Measurements from ENCODE around the gene DEPP1.

The DEPP1 gene

DNA sequence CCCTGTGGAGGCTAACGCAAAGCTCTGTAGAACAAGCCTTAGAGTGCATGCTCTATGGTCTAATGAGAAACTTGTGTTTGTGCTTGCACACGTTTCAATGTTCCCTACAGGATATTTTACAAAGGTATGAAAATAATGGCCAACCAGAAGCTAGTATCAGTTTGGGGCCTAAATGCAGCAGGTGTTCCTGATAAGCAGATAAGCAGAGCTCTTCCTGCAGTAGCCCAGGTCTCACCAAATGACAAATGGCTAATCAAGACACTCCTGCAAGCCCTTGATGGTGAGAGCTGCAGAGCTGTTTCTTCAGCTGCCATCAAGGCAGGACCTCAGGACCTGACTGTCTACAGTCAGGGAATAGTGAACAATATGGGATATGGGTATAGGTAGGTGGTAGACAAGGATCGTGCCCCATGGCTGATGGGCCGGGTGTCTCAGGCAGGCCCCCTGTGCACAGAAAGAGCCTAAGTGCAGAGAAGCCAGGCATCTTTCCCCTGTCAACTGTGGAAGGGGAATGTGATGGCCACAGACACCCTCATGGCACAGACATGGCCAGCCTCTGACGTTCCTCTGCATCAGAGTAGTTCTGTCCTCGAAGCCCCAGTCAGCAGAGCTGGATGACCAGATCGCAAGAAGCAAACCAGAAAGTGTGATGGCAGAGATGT lies 42.2 kb downstream of the DEPP1 start:
- Histone ChIP-seq H3K9ac (ENCODE audit: low read length) (no peak overlapping the region), H3F3A (ENCODE audit: insufficient read depth) (no peaks in the 10 kb centered on the region), H3K27me3 (ENCODE audit: low read length) (no peaks in the 10 kb centered on the region), H2AFZ (ENCODE audit: low read depth, low read length, severe bottlenecking) (no peak overlapping the region), H3K79me2 (ENCODE audit: insufficient read depth, low read length) (no peaks in the 10 kb centered on the region), H3K27ac (ENCODE audit: low read depth, low read length) (no peak overlapping the region), H3K9me3 (ENCODE audit: insufficient read depth, low read length) (no peaks in the 10 kb centered on the region), H3K4me3 (ENCODE audit: insufficient read depth, low read length, poor library complexity, severe bottlenecking) (no peak overlapping the region), H3K9me2 (replicated peaks; ENCODE audit: insufficient read depth, low read length) (no peaks in the 10 kb centered on the region), H3K36me3 (ENCODE audit: low read length) (no peaks in the 10 kb centered on the region), H4K20me1 (ENCODE audit: low read depth, low read length) (no peaks in the 10 kb centered on the region), H3K4me2 (ENCODE audit: low read depth, low read length, poor library complexity, severe bottlenecking) (no peak overlapping the region)
- TF ChIP-seq, protein P1, sequence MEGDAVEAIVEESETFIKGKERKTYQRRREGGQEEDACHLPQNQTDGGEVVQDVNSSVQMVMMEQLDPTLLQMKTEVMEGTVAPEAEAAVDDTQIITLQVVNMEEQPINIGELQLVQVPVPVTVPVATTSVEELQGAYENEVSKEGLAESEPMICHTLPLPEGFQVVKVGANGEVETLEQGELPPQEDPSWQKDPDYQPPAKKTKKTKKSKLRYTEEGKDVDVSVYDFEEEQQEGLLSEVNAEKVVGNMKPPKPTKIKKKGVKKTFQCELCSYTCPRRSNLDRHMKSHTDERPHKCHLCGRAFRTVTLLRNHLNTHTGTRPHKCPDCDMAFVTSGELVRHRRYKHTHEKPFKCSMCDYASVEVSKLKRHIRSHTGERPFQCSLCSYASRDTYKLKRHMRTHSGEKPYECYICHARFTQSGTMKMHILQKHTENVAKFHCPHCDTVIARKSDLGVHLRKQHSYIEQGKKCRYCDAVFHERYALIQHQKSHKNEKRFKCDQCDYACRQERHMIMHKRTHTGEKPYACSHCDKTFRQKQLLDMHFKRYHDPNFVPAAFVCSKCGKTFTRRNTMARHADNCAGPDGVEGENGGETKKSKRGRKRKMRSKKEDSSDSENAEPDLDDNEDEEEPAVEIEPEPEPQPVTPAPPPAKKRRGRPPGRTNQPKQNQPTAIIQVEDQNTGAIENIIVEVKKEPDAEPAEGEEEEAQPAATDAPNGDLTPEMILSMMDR (IDR thresholded peaks at IDR 0.05; ENCODE audit: insufficient read depth, low read length, poor library complexity, severe bottlenecking): no peak
- no peak for TF ChIP-seq EZH2phosphoT487 (conservative IDR thresholded peaks at IDR 0.05; ENCODE audit: low read length)

GRCh38 chr10:44935966-44936295 lies 42.7 kb downstream of the DEPP1 start:
- H3K9ac ChIP-seq (ENCODE audit: low read length): no peak overlapping the region
- H3K4me2 ChIP-seq (ENCODE audit: low read depth, low read length, poor library complexity, severe bottlenecking): no peak overlapping the region
- no peak overlapping the region for H3K4me3 ChIP-seq (ENCODE audit: insufficient read depth, low read length, poor library complexity, severe bottlenecking)

GRCh38 chr10:44935201-44935965 lies 43.2 kb downstream of the DEPP1 start:
- no peak overlapping the region for H3K4me2 ChIP-seq (ENCODE audit: low read depth, low read length, poor library complexity, severe bottlenecking)
- H3K9me3 ChIP-seq (ENCODE audit: insufficient read depth, low read length): no peaks in the 10 kb centered on the region
- H3K4me3 ChIP-seq (ENCODE audit: insufficient read depth, low read length, poor library complexity, severe bottlenecking): no peak overlapping the region

More at GRCh38 chr10:44935966-44936295, 42.7 kb downstream of the DEPP1 start:
- Histone ChIP-seq H2AFZ (ENCODE audit: low read depth, low read length, severe bottlenecking) (no peak overlapping the region), H4K20me1 (ENCODE audit: low read depth, low read length) (no peaks in the 10 kb centered on the region), H3K9me3 (ENCODE audit: insufficient read depth, low read length) (no peaks in the 10 kb centered on the region), H3K79me2 (ENCODE audit: insufficient read depth, low read length) (no peaks in the 10 kb centered on the region), H3F3A (ENCODE audit: insufficient read depth) (no peaks in the 10 kb centered on the region), H3K9me2 (replicated peaks; ENCODE audit: insufficient read depth, low read length) (no peaks in the 10 kb centered on the region), H3K27me3 (ENCODE audit: low read length) (no peaks in the 10 kb centered on the region), H3K36me3 (ENCODE audit: low read length) (no peaks in the 10 kb centered on the region), H3K27ac (ENCODE audit: low read depth, low read length) (no peak overlapping the region)
- TF ChIP-seq, protein P1 (IDR thresholded peaks at IDR 0.05; ENCODE audit: insufficient read depth, low read length, poor library complexity, severe bottlenecking): no peak
- TF ChIP-seq EZH2phosphoT487 (conservative IDR thresholded peaks at IDR 0.05; ENCODE audit: low read length): no peak

More at GRCh38 chr10:44935201-44935965, 43.2 kb downstream of the DEPP1 start:
- H2AFZ ChIP-seq (ENCODE audit: low read depth, low read length, severe bottlenecking): no peak overlapping the region
- H4K20me1 ChIP-seq (ENCODE audit: low read depth, low read length): no peaks in the 10 kb centered on the region
- no peak overlapping the region for H3K27ac ChIP-seq (ENCODE audit: low read depth, low read length)
- no peaks in the 10 kb centered on the region for H3F3A ChIP-seq (ENCODE audit: insufficient read depth)
- no peaks in the 10 kb centered on the region for H3K79me2 ChIP-seq (ENCODE audit: insufficient read depth, low read length)
- H3K9ac ChIP-seq (ENCODE audit: low read length): no peak overlapping the region
- H3K27me3 ChIP-seq (ENCODE audit: low read length): no peaks in the 10 kb centered on the region
- no peak for TF ChIP-seq EZH2phosphoT487 (conservative IDR thresholded peaks at IDR 0.05; ENCODE audit: low read length)
- TF ChIP-seq, protein P1 (IDR thresholded peaks at IDR 0.05; ENCODE audit: insufficient read depth, low read length, poor library complexity, severe bottlenecking): no peak
- H3K36me3 ChIP-seq (ENCODE audit: low read length): no peaks in the 10 kb centered on the region
- no peaks in the 10 kb centered on the region for H3K9me2 ChIP-seq (replicated peaks; ENCODE audit: insufficient read depth, low read length)

Measured in SU-DHL-6 (cell line).